H1 (cell line): ENCODE data around the gene RFC1. TPM values are rescaled to one million over a fixed set of nuclear protein-coding genes. Genes with fewer than 3 reads are reported as not detected.

Experiments
- CTCF ChIA-PET: fragments of 300-600 bp; sonication (Branson Sonifier 250); formaldehyde crosslinking; loops from one replicate; lab custom pipeline; 2021; ENCODE audit not compliant: partially characterized antibody; lab: Charles Lee
- POLR2A ChIA-PET: fragments of 300-600 bp; sonication (Branson Sonifier 250); formaldehyde crosslinking; loops from one replicate; lab custom pipeline; 2021; ENCODE audit warnings: inconsistent platforms; ENCODE audit not compliant: partially characterized antibody; lab: Charles Lee
- DNase-seq, 2 experiments: peaks; one replicate each; pipeline versions ENCODE4 v3.0.0 to v3.0.0-alpha.2; 2010 to 2022; ENCODE audit warnings: low spot score in 2 of 2, low read depth in 1 of 2, mixed read lengths in 1 of 2
- FAIRE-seq: peaks from 2 replicates; lab custom pipeline; 2011; peaks lifted over from hg19 to GRCh38; lab: Jason Lieb, UNC
- H2AFZ ChIP-seq: 2 replicates; pipeline ENCODE4 v1.8.1; 2012; ENCODE audit warnings: low read length, inconsistent platforms
- H2AK5ac ChIP-seq: 2 replicates; pipeline ENCODE4 v1.6.1; 2013; ENCODE audit warnings: low read depth, low read length
- H2BK120ac ChIP-seq: replicated peaks from 2 replicates; pipeline ENCODE3; 2013; ENCODE audit warnings: low read depth, low read length, inconsistent platforms
- H2BK12ac ChIP-seq: 2 replicates; pipeline ENCODE4 v1.6.1; 2013; ENCODE audit warnings: low read depth, low read length
- H2BK15ac ChIP-seq: 2 replicates; pipeline ENCODE4 v1.6.1; 2013; ENCODE audit warnings: low read length
- H2BK20ac ChIP-seq: 2 replicates; pipeline ENCODE4 v1.6.1; 2013; ENCODE audit warnings: low read length
- H2BK5ac ChIP-seq: 2 replicates; pipeline ENCODE4 v1.6.1; 2013; ENCODE audit warnings: low read depth, low read length
- H3K14ac ChIP-seq: 2 replicates; pipeline ENCODE4 v1.6.1; 2013; ENCODE audit warnings: inconsistent platforms; ENCODE audit not compliant: insufficient read length
- H3K18ac ChIP-seq: 2 replicates; pipeline ENCODE4 v1.6.1; 2013; ENCODE audit warnings: low read length; ENCODE audit errors: extremely low read depth
- H3K23ac ChIP-seq: 2 replicates; pipeline ENCODE4 v1.6.1; 2013; ENCODE audit warnings: inconsistent platforms; ENCODE audit not compliant: insufficient read length
- H3K23me2 ChIP-seq: 2 replicates; pipeline ENCODE4 v1.6.1; 2013; ENCODE audit warnings: low read depth, low read length
- H3K27ac ChIP-seq: 2 replicates; pipeline ENCODE4 v1.6.1; 2011; ENCODE audit warnings: low read depth, low read length, inconsistent platforms
- H3K27me3 ChIP-seq, 4 experiments: replicated peaks in 1 of 4; 1 replicate in 1 of 4; 2 replicates in 3 of 4; pipeline versions ENCODE4 v1.6.1 to v1.8.1; 2011 to 2013; ENCODE audit warnings: low read length in 3 of 4, mild to moderate bottlenecking in 3 of 4, inconsistent platforms in 2 of 4, mixed read lengths in 2 of 4, moderate library complexity in 1 of 4; ENCODE audit not compliant: control insufficient read depth in 3 of 4, insufficient read depth in 3 of 4; ENCODE audit errors: extremely low read depth in 1 of 4
- H3K36me3 ChIP-seq, 4 experiments: 2 replicates each; pipeline versions ENCODE4 v1.6.1 to v1.8.1; 2011 to 2013; ENCODE audit warnings: mild to moderate bottlenecking in 4 of 4, low read length in 3 of 4, moderate library complexity in 2 of 4, control low read depth in 1 of 4, inconsistent platforms in 1 of 4; ENCODE audit not compliant: insufficient read depth in 4 of 4, control insufficient read depth in 2 of 4
- H3K4ac ChIP-seq: replicated peaks from 2 replicates; pipeline ENCODE3; 2013; ENCODE audit warnings: low read length, low read depth, mixed read lengths, inconsistent platforms; ENCODE audit not compliant: insufficient read length
- H3K4me1 ChIP-seq, 4 experiments: replicated peaks in 1 of 4; 1 replicate in 1 of 4; 2 replicates in 3 of 4; pipeline versions ENCODE4 v1.6.1 to v1.8.1; 2011 to 2013; ENCODE audit warnings: low read length in 3 of 4, inconsistent platforms in 2 of 4, mixed read lengths in 1 of 4; ENCODE audit not compliant: insufficient read depth in 4 of 4, control insufficient read depth in 3 of 4
- H3K4me2 ChIP-seq, 2 experiments: 2 replicates each; pipeline versions ENCODE4 v1.6.1 to v1.8.1; 2011 to 2013; ENCODE audit warnings: low read depth in 2 of 2, low read length in 2 of 2, control low read depth in 1 of 2, inconsistent platforms in 1 of 2, mild to moderate bottlenecking in 1 of 2; ENCODE audit not compliant: insufficient read depth in 1 of 2
- H3K4me3 ChIP-seq, 4 experiments: fragments of 200-600, 300-600 bp in 1 of 4; sonication (generic), shearing (Covaris generic), sonication (Bioruptor Twin) in 1 of 4; 2 replicates each; pipeline versions ENCODE4 v1.5.1 to v1.8.1; 2011 to 2016; ENCODE audit warnings: low read length in 4 of 4, low read depth in 3 of 4, control low read depth in 2 of 4, inconsistent platforms in 2 of 4, mild to moderate bottlenecking in 2 of 4, mixed read lengths in 1 of 4, moderate library complexity in 1 of 4; ENCODE audit not compliant: insufficient read depth in 2 of 4; ENCODE audit errors: extremely low read depth in 1 of 4
- H3K56ac ChIP-seq: replicated peaks from 2 replicates; pipeline ENCODE3; 2013; ENCODE audit warnings: low read depth, mild to moderate bottlenecking, mixed read lengths, low read length, inconsistent platforms; ENCODE audit not compliant: insufficient read length
- H3K79me1 ChIP-seq: 2 replicates; pipeline ENCODE4 v1.6.1; 2013; ENCODE audit warnings: low read depth, low read length, control low read depth
- H3K79me2 ChIP-seq, 2 experiments: 2 replicates each; pipeline versions ENCODE4 v1.6.1 to v1.8.1; 2012 to 2013; ENCODE audit warnings: low read length in 2 of 2, mild to moderate bottlenecking in 2 of 2, inconsistent platforms in 1 of 2; ENCODE audit not compliant: insufficient read depth in 2 of 2, control insufficient read depth in 1 of 2
- H3K9ac ChIP-seq, 4 experiments: replicated peaks in 1 of 4; 1 replicate in 1 of 4; 2 replicates in 3 of 4; pipeline versions ENCODE4 v1.6.1 to v1.8.1; 2011 to 2013; ENCODE audit warnings: low read depth in 3 of 4, low read length in 3 of 4, control low read depth in 2 of 4, mild to moderate bottlenecking in 2 of 4, moderate library complexity in 2 of 4, inconsistent platforms in 1 of 4; ENCODE audit errors: extremely low read depth in 1 of 4
- H3K9me3 ChIP-seq, 2 experiments: 2 replicates each; pipeline versions ENCODE4 v1.6.1 to v1.8.1; 2012 to 2013; ENCODE audit warnings: mild to moderate bottlenecking in 2 of 2, moderate library complexity in 2 of 2, control low read depth in 1 of 2, inconsistent platforms in 1 of 2, low read depth in 1 of 2, low read length in 1 of 2, mixed read lengths in 1 of 2; ENCODE audit not compliant: insufficient read depth in 2 of 2
- H4K20me1 ChIP-seq, 2 experiments: replicated peaks in 1 of 2; 2 replicates each; pipeline versions ENCODE3 to v1.8.1; 2011 to 2013; ENCODE audit warnings: inconsistent platforms in 2 of 2, low read length in 2 of 2, mild to moderate bottlenecking in 1 of 2; ENCODE audit not compliant: insufficient read depth in 2 of 2, control insufficient read depth in 1 of 2
- H4K5ac ChIP-seq: 2 replicates; pipeline ENCODE4 v1.6.1; 2013; ENCODE audit warnings: low read length, low read depth, mixed read lengths, inconsistent platforms; ENCODE audit not compliant: insufficient read length
- H4K8ac ChIP-seq: 2 replicates; pipeline ENCODE4 v1.8.0; 2013; ENCODE audit warnings: mild to moderate bottlenecking, moderate library complexity, low read length, inconsistent platforms; ENCODE audit not compliant: insufficient read depth; ENCODE audit errors: extremely low read depth
- H4K91ac ChIP-seq: replicated peaks from 2 replicates; pipeline ENCODE3; 2013; ENCODE audit warnings: low read length, mixed read lengths, inconsistent platforms; ENCODE audit not compliant: insufficient read length
- NRF1 ChIP-seq: IDR thresholded peaks from 2 replicates; pipeline ENCODE4 v1.6.1; 2011; ENCODE audit warnings: mild to moderate bottlenecking, low read depth, low read length, improper control_type of control experiment
- WGBS, 2 experiments: shearing (Covaris generic) in 1 of 2; methylation state at CpG; one replicate each; pipeline versions ENCODE4 v1.1.6 to v1.1.7; 2013 to 2015; ENCODE audit warnings: low lambda C conversion rate in 2 of 2, mixed read lengths in 2 of 2, inconsistent platforms in 1 of 2, low coverage in 1 of 2, missing lambda C conversion rate in 1 of 2; ENCODE audit not compliant: insufficient replicate concordance in 2 of 2, insufficient coverage in 1 of 2, insufficient read length in 1 of 2; ENCODE audit errors: extremely low coverage in 1 of 2, missing lambda C conversion rate in 1 of 2; 5-methylcytosine and 5-hydroxymethylcytosine counted together
- polyA plus RNA-seq, 7 experiments: library from polyadenylated mRNA; depleted of rRNA in 3 of 7; stranded (reverse) in 5 of 7; unstranded in 2 of 7; fragments of >200 nt in 5 of 7; fragments of 200-250 nt in 2 of 7; gene quantifications; 1 replicate in 5 of 7; 2 replicates in 1 of 7; 4 replicates in 1 of 7; pipeline versions ENCODE4 v1.2.1 to v1.2.3, GENCODE V29; 2011 to 2013; ENCODE audit warnings: missing spikeins in 2 of 7, mixed read lengths in 2 of 7
- total RNA-seq: library from RNA; stranded (reverse); fragmentation: NEBNext Ultra II Directional; extraction: Animal tissue kit (Norgen Biotek cat#: 25700); gene quantifications from 2 replicates; pipeline ENCODE4 v1.2.1, GENCODE V29; 2021

Gene RFC1
- total and polyA plus RNA-seq, 2 of the 8 experiments (the other 6 are each of a cell fraction or from before 2014, with no cell fraction given), result 16.0 to 83.8 TPM

GRCh38 chr4:39324446-39324845 lies 41.7 kb downstream of the RFC1 start:
- Histone ChIP-seq H2BK5ac (no peak overlapping the region), H3K36me3 (peaks cover 0 to 36% (median 5%) of the 10 kb centered on the region in 4 experiments; a peak in 4 of 8 replicates), H3K56ac (no peak overlapping the region), H3K23me2 (no peaks in the 10 kb centered on the region), H3K9ac (no peak overlapping the region), H4K20me1 (peaks cover 0 to 2% of the 10 kb centered on the region in 2 experiments), H3K27ac (no peak overlapping the region), H3K4me3 (no peak overlapping the region), H2AFZ (no peak overlapping the region), H3K79me2 (peaks cover 0 to 14% of the 10 kb centered on the region in 2 experiments; a peak in 2 of 4 replicates), H4K91ac (no peak overlapping the region), H2AK5ac (no peak overlapping the region), H2BK12ac (no peak overlapping the region), H3K9me3 (no peaks in the 10 kb centered on the region), H3K4ac (no peak overlapping the region), H4K8ac (no peak overlapping the region), H3K4me2 (no peak overlapping the region), H3K23ac (no peak overlapping the region), H2BK20ac (no peak overlapping the region), H3K18ac (no peak overlapping the region), H2BK15ac (no peak overlapping the region), H2BK120ac (no peak overlapping the region), H4K5ac (no peak overlapping the region), H3K79me1 (0 out of 2 replicates have a peak, but pooled peaks cover 4% of the 10 kb centered on the region), H3K14ac (no peak overlapping the region), H3K27me3 (no peaks in the 10 kb centered on the region), H3K4me1 (no peaks in the 10 kb centered on the region)
- FAIRE-seq, result no peak
- WGBS, 2 experiments, result 92% methylated on average over 2 of the region's 2 CpGs; no CpG with 5 or more reads in 1 of the 2 experiments
- ChIA-PET POLR2A (no interaction called here), CTCF (no interaction called here)
- DNase-seq, result no peak
- TF ChIP-seq NRF1, result no peak
